Measurements from ENCODE around the gene RIMOC1. TPM values are rescaled to one million over a fixed set of nuclear protein-coding genes. Genes with fewer than 3 reads are reported as not detected.

The RIMOC1 gene, protein sequence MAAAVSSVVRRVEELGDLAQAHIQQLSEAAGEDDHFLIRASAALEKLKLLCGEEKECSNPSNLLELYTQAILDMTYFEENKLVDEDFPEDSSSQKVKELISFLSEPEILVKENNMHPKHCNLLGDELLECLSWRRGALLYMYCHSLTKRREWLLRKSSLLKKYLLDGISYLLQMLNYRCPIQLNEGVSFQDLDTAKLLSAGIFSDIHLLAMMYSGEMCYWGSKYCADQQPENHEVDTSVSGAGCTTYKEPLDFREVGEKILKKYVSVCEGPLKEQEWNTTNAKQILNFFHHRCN
- 28.2 and 29.3 TPM in 2 replicates for total RNA-seq
- 14.2 and 14.5 TPM in 2 replicates for polyA plus RNA-seq

DNA sequence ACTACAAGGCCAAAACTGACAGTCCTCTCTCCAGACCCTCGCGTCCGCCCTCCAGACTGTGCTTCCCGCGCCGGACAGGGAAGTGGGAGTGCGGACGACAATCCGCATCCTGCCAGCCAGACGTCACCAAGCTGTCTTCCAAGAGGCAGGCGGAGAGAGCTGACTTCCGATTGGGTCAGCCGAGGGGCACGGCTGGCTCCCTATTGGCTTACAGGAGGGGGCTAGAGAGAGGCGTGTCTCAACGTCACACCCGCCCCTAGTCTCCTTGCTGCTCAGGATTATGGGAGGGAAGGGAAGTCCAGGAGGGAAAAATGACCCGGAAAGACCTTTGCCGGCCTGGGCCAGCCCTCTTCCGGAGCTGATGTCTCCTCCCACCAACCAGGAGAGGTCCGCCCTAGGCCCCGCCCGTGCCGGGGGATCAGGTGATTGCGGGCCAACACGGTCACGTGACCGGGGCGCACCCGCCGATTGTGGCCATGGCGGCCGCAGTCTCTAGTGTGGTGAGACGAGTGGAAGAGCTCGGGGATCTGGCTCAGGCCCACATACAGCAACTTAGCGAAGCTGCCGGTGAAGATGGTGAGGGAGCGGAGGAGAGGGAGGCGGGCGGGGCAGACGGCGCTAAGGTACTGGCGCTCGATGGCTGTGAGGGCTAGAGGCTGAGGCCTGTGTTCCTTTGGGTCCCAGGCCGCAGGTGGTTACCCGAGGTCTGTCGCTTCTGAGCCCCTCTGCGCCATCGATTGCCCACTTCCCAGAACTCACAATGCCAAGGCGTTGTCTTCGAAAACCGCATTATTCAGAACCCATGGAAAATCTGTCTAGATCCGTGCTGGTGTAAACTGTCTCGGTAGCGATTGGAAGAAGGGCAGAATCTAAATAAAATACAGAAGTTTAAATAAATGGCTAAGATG, at the start of gene RIMOC1:
Gene RIMOC1, plus strand, starts transcription at position 453 of the 908 bp plus-strand sequence. Its CDS starts 24 bp downstream, at position 477.
- Histone ChIP-seq H3K9me2 (replicated peaks; ENCODE audit: insufficient read depth) (no peaks in the 10 kb centered on the region), H4K20me1 (ENCODE audit: insufficient read depth, poor library complexity, severe bottlenecking) (no peaks in the 10 kb centered on the region), H3K27me3 (no peaks in the 10 kb centered on the region), H3K4me1 (ENCODE audit: insufficient read depth) (peaks cover 11% of the 10 kb centered on the region), H2AFZ (peak within 1 kb of the TSS; percentile 49), H3K9me3 (ENCODE audit: low read depth) (no peaks in the 10 kb centered on the region), H3K4me2 (peak within 1 kb of the TSS; percentile 84), H3K4me3 (peak within 1 kb of the TSS; percentile 57), H3K27ac (peak within 1 kb of the TSS; percentile 88), H3K36me3 (replicated peaks; ENCODE audit: insufficient read depth, low read depth) (no peaks in the 10 kb centered on the region), H3K79me2 (peaks cover 40% of the 10 kb centered on the region)
- TF ChIP-seq, protein P1, sequence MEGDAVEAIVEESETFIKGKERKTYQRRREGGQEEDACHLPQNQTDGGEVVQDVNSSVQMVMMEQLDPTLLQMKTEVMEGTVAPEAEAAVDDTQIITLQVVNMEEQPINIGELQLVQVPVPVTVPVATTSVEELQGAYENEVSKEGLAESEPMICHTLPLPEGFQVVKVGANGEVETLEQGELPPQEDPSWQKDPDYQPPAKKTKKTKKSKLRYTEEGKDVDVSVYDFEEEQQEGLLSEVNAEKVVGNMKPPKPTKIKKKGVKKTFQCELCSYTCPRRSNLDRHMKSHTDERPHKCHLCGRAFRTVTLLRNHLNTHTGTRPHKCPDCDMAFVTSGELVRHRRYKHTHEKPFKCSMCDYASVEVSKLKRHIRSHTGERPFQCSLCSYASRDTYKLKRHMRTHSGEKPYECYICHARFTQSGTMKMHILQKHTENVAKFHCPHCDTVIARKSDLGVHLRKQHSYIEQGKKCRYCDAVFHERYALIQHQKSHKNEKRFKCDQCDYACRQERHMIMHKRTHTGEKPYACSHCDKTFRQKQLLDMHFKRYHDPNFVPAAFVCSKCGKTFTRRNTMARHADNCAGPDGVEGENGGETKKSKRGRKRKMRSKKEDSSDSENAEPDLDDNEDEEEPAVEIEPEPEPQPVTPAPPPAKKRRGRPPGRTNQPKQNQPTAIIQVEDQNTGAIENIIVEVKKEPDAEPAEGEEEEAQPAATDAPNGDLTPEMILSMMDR (IDR thresholded peaks at IDR 0.05; ENCODE audit: poor library complexity), result no peak
- TF ChIP-seq EZH2 (IDR thresholded peaks at IDR 0.05; ENCODE audit: borderline replicate concordance) (no peak), EZH2phosphoT487 (IDR thresholded peaks at IDR 0.05; ENCODE audit: low read depth, severe bottlenecking, unreplicated experiment) (no peak)
- DNase-seq (ENCODE audit: low spot score), result peak; percentile 99
- WGBS (ENCODE audit: low lambda C conversion rate, missing lambda C conversion rate), result 1% methylated on average over 53 of the region's 55 CpGs

DNA sequence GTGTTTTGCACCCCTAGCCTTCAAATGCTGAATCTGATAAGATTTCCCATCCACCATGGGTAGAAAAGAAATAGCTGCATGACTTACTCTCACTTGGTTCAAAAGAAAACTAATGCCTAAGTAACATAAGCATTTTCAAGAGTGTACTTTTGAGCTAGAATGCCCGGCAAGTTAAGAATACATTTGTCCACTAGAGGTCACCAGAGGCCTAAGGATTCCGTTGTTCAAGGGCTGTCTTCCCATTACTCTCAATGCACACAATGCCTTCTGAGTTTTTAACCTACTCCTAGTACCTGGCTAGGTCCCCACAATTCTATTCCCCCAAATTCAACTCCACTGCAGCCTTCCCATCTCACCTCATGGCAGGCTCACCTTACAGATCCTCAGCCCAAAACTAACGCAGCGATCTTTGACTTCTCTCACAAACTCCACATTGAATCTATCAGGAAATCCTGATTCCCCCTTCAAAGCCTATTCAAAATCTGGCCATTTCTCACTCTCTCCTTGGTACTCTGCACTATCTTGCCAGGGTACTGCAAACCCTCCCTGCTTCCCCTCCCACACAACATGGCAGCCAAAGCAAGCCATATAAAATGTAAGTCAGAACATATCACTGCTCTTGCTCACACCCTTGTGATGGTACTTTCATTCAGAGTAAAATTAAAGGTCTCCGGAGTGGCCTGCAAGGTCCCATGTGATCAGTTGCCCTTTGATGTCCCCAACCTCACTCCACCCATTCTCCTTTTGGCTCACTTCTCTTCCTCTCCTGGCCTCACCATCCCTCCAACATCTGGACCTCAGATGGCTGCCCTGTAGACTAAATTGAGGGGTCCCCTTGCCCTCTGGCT, 47.3 kb upstream of the RIMOC1 start:
- no peaks in the 10 kb centered on the region for H3K36me3 ChIP-seq (replicated peaks; ENCODE audit: insufficient read depth, low read depth)
- no peak overlapping the region for H3K27ac ChIP-seq
- DNase-seq (ENCODE audit: low spot score), result peak; percentile 88
- H3K9me2 ChIP-seq (replicated peaks; ENCODE audit: insufficient read depth), result no peaks in the 10 kb centered on the region
- H2AFZ ChIP-seq, result no peak overlapping the region
- no peak for TF ChIP-seq EZH2 (IDR thresholded peaks at IDR 0.05; ENCODE audit: borderline replicate concordance)
- TF ChIP-seq EZH2phosphoT487 (IDR thresholded peaks at IDR 0.05; ENCODE audit: low read depth, severe bottlenecking, unreplicated experiment), result no peak
- TF ChIP-seq, protein P1 (IDR thresholded peaks at IDR 0.05; ENCODE audit: poor library complexity), result peak; percentile 80
- H4K20me1 ChIP-seq (ENCODE audit: insufficient read depth, poor library complexity, severe bottlenecking), result no peaks in the 10 kb centered on the region
- no peaks in the 10 kb centered on the region for H3K27me3 ChIP-seq
- H3K4me2 ChIP-seq, result no peak overlapping the region
- no peaks in the 10 kb centered on the region for H3K79me2 ChIP-seq
- no peaks in the 10 kb centered on the region for H3K9me3 ChIP-seq (ENCODE audit: low read depth)
- no peak overlapping the region for H3K4me3 ChIP-seq
- 50% methylated on average over 5 of the region's 5 CpGs for WGBS (ENCODE audit: low lambda C conversion rate, missing lambda C conversion rate)
- no peaks in the 10 kb centered on the region for H3K4me1 ChIP-seq (ENCODE audit: insufficient read depth)

DNA sequence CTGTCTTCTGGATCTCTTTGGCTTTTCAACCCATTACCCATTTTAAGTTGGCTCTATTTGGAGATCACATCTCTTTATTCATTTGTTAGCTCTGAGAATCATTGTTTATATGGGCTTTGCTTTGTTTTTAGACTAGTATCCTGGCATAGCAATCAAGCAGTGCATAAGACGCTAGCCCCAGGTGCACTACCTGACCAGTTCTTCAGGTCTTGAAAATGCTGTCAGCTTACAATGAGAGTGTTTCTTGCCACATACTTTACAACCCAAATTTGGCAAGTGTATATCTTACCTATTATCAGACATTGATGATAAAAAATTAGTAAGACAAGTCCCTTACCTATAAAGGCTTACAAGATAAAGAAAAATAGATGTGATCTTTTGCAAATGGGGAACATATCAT, 46.2 kb upstream of the RIMOC1 start:
- Histone ChIP-seq H3K79me2 (no peaks in the 10 kb centered on the region), H4K20me1 (ENCODE audit: insufficient read depth, poor library complexity, severe bottlenecking) (no peaks in the 10 kb centered on the region), H3K4me2 (no peak overlapping the region), H3K27ac (no peak overlapping the region), H3K4me3 (no peak overlapping the region), H3K4me1 (ENCODE audit: insufficient read depth) (no peaks in the 10 kb centered on the region), H3K27me3 (no peaks in the 10 kb centered on the region), H3K9me2 (replicated peaks; ENCODE audit: insufficient read depth) (no peaks in the 10 kb centered on the region), H3K9me3 (ENCODE audit: low read depth) (no peaks in the 10 kb centered on the region), H2AFZ (no peak overlapping the region), H3K36me3 (replicated peaks; ENCODE audit: insufficient read depth, low read depth) (no peaks in the 10 kb centered on the region)
- DNase-seq (ENCODE audit: low spot score), result no peak
- TF ChIP-seq EZH2 (IDR thresholded peaks at IDR 0.05; ENCODE audit: borderline replicate concordance), result no peak
- 83% methylated on average over 1 of the region's 1 CpG for WGBS (ENCODE audit: low lambda C conversion rate, missing lambda C conversion rate)

Data from hepatocyte (in vitro differentiated cells).